Effector memory CD4-positive, alpha-beta T cell (primary cell): Measurements from ENCODE around the gene RTRAF.

Experiments
- DNase-seq, 3 donors: peaks; one replicate each; pipeline ENCODE4 v3.0.0-alpha.2; 2020
- H3K27ac ChIP-seq: 2 replicates; pipeline ENCODE4 v1.7.0; 2013; ENCODE audit warnings: mild to moderate bottlenecking, low read length, moderate library complexity; ENCODE audit not compliant: insufficient read depth, poor library complexity, severe bottlenecking
- H3K27me3 ChIP-seq: replicated peaks from 2 replicates; pipeline ENCODE4 v1.7.0; 2013; ENCODE audit warnings: mild to moderate bottlenecking, low read length; ENCODE audit not compliant: insufficient read depth, control insufficient read depth, poor library complexity, severe bottlenecking
- H3K36me3 ChIP-seq: 2 replicates; pipeline ENCODE4 v1.7.0; 2013; ENCODE audit warnings: mild to moderate bottlenecking, low read length, moderate library complexity; ENCODE audit not compliant: control insufficient read depth, insufficient read depth
- H3K4me1 ChIP-seq: 2 replicates; pipeline ENCODE4 v1.7.0; 2013; ENCODE audit warnings: low read length, mild to moderate bottlenecking; ENCODE audit not compliant: control insufficient read depth, insufficient read depth, poor library complexity, severe bottlenecking
- H3K4me3 ChIP-seq: 2 replicates; pipeline ENCODE4 v1.7.0; 2013; ENCODE audit warnings: low read length, low read depth, mild to moderate bottlenecking; ENCODE audit not compliant: insufficient read depth, poor library complexity, severe bottlenecking
- H3K9me3 ChIP-seq: 2 replicates; pipeline ENCODE4 v1.7.0; 2013; ENCODE audit warnings: mild to moderate bottlenecking, low read length, moderate library complexity; ENCODE audit not compliant: control insufficient read depth

RTRAF gene

GRCh38 chr14:52048116-52048515 lies 58.8 kb downstream of the RTRAF start:
- H3K27ac ChIP-seq, result no peak overlapping the region
- H3K36me3 ChIP-seq, result no peaks in the 10 kb centered on the region
- no peak for DNase-seq
- H3K4me3 ChIP-seq, result no peak overlapping the region
- no peaks in the 10 kb centered on the region for H3K9me3 ChIP-seq
- H3K27me3 ChIP-seq, result no peaks in the 10 kb centered on the region
- no peaks in the 10 kb centered on the region for H3K4me1 ChIP-seq

- no peak for DNase-seq
- H3K4me1 ChIP-seq, result no peaks in the 10 kb centered on the region
Observed at GRCh38 chr14:52048641-52049204, 59.4 kb downstream of the RTRAF start.

GRCh38 chr14:52049271-52049670 lies 59.9 kb downstream of the RTRAF start:
- H3K27ac ChIP-seq, result no peak overlapping the region
- no peak for DNase-seq
- no peaks in the 10 kb centered on the region for H3K4me1 ChIP-seq
- H3K36me3 ChIP-seq, result no peaks in the 10 kb centered on the region
- no peaks in the 10 kb centered on the region for H3K9me3 ChIP-seq
- H3K27me3 ChIP-seq, result no peaks in the 10 kb centered on the region
- no peak overlapping the region for H3K4me3 ChIP-seq

More at GRCh38 chr14:52048641-52049204, 59.4 kb downstream of the RTRAF start:
- Histone ChIP-seq H3K9me3 (no peaks in the 10 kb centered on the region), H3K27me3 (no peaks in the 10 kb centered on the region), H3K36me3 (no peaks in the 10 kb centered on the region), H3K4me3 (no peak overlapping the region), H3K27ac (no peak overlapping the region)

- no peak for DNase-seq
- Histone ChIP-seq H3K27ac (no peak overlapping the region), H3K36me3 (no peaks in the 10 kb centered on the region), H3K4me1 (no peaks in the 10 kb centered on the region), H3K9me3 (no peaks in the 10 kb centered on the region), H3K4me3 (no peak overlapping the region), H3K27me3 (no peaks in the 10 kb centered on the region)
Observed at GRCh38 chr14:52049721-52050588, 60.6 kb downstream of the RTRAF start.

GRCh38 chr14:52051251-52051650 lies 61.9 kb downstream of the RTRAF start:
- Histone ChIP-seq H3K4me3 (no peak overlapping the region), H3K27me3 (no peaks in the 10 kb centered on the region), H3K4me1 (no peaks in the 10 kb centered on the region), H3K36me3 (no peaks in the 10 kb centered on the region), H3K27ac (no peak overlapping the region), H3K9me3 (no peaks in the 10 kb centered on the region)
- DNase-seq, result no peak

GRCh38 chr14:52051871-52052270 lies 62.5 kb downstream of the RTRAF start:
- Histone ChIP-seq H3K27ac (no peak overlapping the region), H3K9me3 (no peaks in the 10 kb centered on the region), H3K27me3 (no peaks in the 10 kb centered on the region), H3K4me3 (no peak overlapping the region), H3K36me3 (no peaks in the 10 kb centered on the region), H3K4me1 (no peaks in the 10 kb centered on the region)
- no peak for DNase-seq

GRCh38 chr14:52052288-52052943 lies 63.1 kb downstream of the RTRAF start:
- Histone ChIP-seq H3K4me3 (no peak overlapping the region), H3K27me3 (no peaks in the 10 kb centered on the region), H3K27ac (no peak overlapping the region), H3K9me3 (no peaks in the 10 kb centered on the region), H3K36me3 (no peaks in the 10 kb centered on the region), H3K4me1 (no peaks in the 10 kb centered on the region)
- DNase-seq, result no peak

- Histone ChIP-seq H3K9me3 (no peaks in the 10 kb centered on the region), H3K4me1 (no peaks in the 10 kb centered on the region), H3K4me3 (no peak overlapping the region), H3K27me3 (no peaks in the 10 kb centered on the region), H3K36me3 (no peaks in the 10 kb centered on the region), H3K27ac (no peak overlapping the region)
- DNase-seq, result no peak
Observed at GRCh38 chr14:52053044-52053443, 63.7 kb downstream of the RTRAF start.

GRCh38 chr14:52054678-52055077 lies 65.3 kb downstream of the RTRAF start:
- no peak for DNase-seq
- H3K9me3 ChIP-seq, result no peaks in the 10 kb centered on the region
- no peaks in the 10 kb centered on the region for H3K36me3 ChIP-seq
- no peaks in the 10 kb centered on the region for H3K27me3 ChIP-seq
- no peak overlapping the region for H3K4me3 ChIP-seq
- H3K27ac ChIP-seq, result no peak overlapping the region
- no peaks in the 10 kb centered on the region for H3K4me1 ChIP-seq

- no peaks in the 10 kb centered on the region for H3K9me3 ChIP-seq
- H3K36me3 ChIP-seq, result no peaks in the 10 kb centered on the region
- DNase-seq, result no peak
- no peak overlapping the region for H3K4me3 ChIP-seq
- H3K4me1 ChIP-seq, result no peaks in the 10 kb centered on the region
- H3K27me3 ChIP-seq, result no peaks in the 10 kb centered on the region
- H3K27ac ChIP-seq, result no peak overlapping the region
Observed at GRCh38 chr14:52055167-52055566, 65.8 kb downstream of the RTRAF start.
